ENCODE data around the gene C15orf61.

- TF ChIP-seq CTCF (conservative IDR thresholded peaks at IDR 0.05) = no peak
- TF ChIP-seq EZH2 (IDR thresholded peaks at IDR 0.05; ENCODE audit: low read depth) = no peak
Measured at GRCh38 chr15:67505675-67506572, 15.0 kb upstream of the C15orf61 start.
